Posterior cingulate gyrus (tissue), 11 donors: ENCODE data around the gene LSG1.

Source experiments
- DNase-seq, 10 donors: peaks; one replicate each; pipeline versions ENCODE4 v3.0.0 to v3.0.0-alpha.2; 2020 to 2021; ENCODE audit warnings: mixed read lengths in 3 of 10
- intact Hi-C: fragments of 100-400 bp; cut with DNase I; formaldehyde crosslinking; loops from one replicate; pipeline ENCODE4 v1.15.1; 2023

Gene LSG1

DNA sequence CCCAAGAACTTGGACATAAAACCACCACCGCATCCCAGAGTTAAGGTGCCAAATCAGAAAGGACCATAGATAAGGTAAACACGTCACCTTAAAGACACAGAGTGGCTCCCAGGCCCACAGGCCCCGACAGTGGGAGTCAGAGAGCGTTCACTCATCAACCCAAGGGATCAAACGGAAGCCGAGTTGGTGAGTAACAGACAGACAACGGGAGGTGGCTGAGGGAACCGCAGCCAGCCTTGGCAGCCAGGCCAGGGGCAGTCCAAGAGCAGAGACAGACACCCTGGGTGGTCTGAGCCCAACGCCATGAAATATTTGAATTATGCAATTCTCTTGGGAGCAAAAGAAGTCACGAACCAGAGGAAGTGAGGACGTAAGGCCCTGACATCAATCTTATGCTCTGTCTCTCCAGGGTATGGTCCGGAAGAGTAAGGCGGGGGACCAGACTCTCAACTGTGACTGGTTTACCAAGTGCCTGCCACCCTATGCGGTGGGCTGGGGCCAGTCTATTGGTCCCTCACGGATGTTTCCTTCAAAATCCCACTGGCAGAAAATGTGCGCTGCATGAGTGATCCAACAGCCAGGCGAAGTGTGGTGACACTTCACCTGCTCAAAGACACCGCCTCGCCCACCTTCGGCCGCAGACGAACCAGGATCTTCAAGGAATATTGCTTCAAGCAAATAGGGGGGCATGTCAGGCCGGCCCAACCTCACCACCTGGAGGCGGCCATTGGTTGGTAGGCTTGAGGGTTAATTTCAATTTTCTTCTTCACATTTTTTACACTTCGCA lies 73.0 kb downstream of the LSG1 start:
- DNase-seq = peak in 2 of 10 donors; percentile 48 to 85
- intact Hi-C loops = loop anchor here (10.0 kb wide), 1 partner anchor 264 kb away; no protein-coding TSS in a partner anchor

DNA sequence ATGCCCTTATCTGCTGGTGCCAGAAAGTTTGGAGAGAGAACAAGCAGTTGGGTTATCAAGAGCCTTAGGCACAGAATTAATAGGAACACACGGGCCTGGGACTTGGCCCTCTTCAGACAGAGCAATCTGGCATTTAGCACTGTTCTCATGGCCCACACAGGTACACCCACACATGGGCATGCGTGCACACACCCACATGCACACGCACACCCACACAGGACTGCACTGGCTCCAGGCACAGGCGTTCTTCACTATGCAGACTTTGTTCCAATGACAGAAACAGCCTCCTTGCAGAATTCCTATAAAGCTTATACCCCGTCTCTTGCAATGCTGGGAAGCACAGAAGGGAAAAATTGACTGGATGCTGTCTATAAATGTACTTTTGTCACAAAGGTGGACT lies 75.1 kb downstream of the LSG1 start:
- peak in 2 of 10 donors; percentile 39 to 85 for DNase-seq
- intact Hi-C loops = loop anchor here (10.0 kb wide), 1 partner anchor 262 kb away; no protein-coding TSS in a partner anchor

DNA sequence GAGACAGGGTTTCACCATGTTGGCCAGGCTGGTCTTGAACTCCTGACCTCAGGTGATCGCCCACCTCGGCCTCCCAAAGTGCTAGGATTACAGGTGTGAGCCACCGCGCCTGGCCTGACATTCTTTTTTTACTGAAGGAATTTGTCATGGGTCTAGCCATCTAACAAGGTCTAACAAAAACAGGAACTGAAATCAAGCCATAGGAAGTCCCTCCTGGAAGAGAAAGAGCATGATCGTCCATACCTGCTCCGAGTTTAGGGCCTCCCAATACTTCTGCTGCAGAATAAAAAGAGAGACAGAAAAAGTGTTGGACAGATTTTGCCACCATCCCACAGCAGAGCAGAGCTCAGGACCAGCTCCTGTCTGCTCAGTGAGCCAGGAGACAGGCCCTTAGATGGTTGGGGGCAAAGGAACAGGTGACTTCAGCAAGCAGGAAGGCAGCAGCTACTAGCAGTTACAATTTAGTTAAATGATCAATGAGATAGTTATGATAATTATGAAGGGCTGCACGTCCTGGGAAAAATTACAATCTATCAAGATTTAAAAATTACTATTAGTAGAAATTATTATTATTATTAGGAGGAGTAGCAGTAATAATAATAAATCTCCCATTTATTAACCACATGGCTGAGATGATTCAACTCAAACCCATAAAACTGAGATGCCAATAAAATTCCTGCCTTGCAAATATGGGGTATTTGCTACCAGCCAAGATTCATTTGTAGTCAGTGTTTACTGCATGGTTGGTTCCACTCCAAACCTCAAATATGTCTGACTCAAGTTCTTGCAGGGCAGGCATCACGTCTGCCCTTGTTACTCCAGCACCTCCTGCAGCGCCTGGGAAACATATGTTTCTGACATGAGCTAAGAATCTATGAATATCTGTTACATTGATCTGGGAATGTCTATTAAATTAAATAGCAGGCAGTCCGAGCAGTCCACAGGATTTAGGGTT lies 78.9 kb downstream of the LSG1 start:
- intact Hi-C loops = loop anchor here (10.0 kb wide), 1 partner anchor 258 kb away; no protein-coding TSS in a partner anchor
- peak in 1 of 10 donors; percentile 31 for DNase-seq
